ENCODE results near the gene ISOC1.

Gene ISOC1

DNA sequence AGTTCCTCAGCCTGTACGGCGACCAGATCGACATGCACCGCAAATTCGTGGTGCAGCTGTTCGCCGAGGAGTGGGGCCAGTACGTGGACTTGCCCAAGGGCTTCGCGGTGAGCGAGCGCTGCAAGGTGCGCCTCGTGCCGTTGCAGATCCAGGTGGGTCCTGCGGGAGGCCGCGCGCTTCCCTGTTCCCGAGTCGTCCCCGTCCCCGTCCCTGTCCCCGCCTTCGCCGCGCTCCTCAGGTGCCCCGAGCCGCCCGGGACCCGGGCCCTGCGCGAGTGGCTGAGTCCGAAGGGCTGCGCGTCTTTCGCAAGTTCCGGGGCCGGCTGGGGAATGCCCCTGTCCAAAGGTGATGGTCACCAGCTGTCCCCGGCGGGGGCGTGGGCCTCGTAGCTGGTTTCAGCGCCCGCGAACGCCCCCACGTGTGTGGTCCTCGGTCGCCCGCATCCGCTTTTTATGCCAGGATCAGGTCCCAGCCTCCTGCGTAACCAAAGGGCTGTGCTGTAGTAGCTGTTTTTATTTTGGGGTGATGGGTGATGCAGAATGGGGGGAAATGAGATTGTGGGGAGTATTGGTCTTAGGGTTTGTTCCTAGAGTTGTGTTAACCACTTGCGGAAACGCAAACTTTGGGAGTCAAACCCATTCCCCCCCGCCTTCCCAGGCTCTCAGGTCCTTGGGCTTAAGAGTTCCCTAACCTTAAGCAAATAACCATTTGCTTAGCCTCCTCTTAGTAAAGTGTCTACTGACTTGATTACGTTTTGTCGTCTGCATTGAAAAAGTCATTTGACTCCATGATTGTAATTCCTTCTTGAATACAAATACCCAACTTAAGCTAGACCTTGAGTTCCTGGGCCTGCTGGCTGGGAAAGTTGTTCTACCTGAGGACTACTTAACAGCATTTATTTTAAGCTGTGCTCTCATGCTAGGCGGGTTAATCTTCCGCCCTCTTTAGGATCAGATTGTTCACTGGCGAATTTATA lies 663 bp downstream of the ISOC1 start:
- DNase-seq (ENCODE audit: low read depth), result peak; percentile 17

- no peak for DNase-seq (ENCODE audit: low read depth)
Observed at GRCh38 chr5:129096382-129096991, 1.9 kb downstream of the ISOC1 start.

- no peak for DNase-seq (ENCODE audit: low read depth)
Observed at GRCh38 chr5:129097498-129098296, 3.1 kb downstream of the ISOC1 start.

- no peak for DNase-seq (ENCODE audit: low read depth)
Observed at GRCh38 chr5:129098488-129099183, 4.1 kb downstream of the ISOC1 start.

- no peak for DNase-seq (ENCODE audit: low read depth)
Observed at GRCh38 chr5:129099184-129099569, 4.6 kb downstream of the ISOC1 start.

- DNase-seq (ENCODE audit: low read depth), result no peak
Observed at GRCh38 chr5:129101794-129102193, 7.2 kb downstream of the ISOC1 start.

DNA sequence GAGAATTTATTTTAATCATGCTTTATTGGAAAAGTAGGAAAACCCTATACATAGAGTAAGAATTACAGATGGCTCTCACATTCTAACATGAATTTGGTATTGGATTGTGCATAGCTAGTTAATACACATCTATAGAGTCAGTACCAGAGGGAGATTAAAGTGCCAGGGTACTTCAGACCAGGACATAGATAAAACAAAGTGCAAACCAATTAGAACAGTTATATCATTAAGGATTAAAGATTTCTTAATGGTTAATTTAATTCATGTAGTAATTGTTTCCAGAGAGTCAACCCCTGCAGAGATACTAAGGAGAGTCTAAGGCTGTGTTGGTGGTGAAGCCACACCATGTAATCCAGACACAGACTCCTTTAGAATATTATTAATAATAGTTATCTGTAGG lies 8.8 kb downstream of the ISOC1 start:
- no peak for DNase-seq (ENCODE audit: low read depth)

DNA sequence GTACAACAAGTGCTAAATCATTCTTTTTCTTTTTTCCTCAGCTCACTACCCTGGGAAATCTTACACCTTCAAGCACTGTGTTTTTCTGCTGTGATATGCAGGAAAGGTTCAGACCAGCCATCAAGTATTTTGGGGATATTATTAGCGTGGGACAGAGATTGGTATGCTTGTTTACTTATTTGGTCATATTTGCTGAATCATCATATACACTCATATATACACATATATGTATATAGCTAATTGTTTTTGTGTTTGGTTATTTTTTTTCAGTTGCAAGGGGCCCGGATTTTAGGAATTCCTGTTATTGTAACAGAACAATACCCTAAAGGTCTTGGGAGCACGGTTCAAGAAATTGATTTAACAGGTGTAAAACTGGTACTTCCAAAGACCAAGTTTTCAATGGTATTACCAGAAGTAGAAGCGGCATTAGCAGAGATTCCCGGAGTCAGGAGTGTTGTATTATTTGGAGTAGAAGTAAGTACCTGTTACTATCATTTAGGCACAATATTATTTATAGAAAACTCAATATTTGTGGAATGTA lies 10.4 kb downstream of the ISOC1 start:
- no peak for DNase-seq (ENCODE audit: low read depth)

GRCh38 chr5:129107637-129108036 lies 13.1 kb downstream of the ISOC1 start:
- DNase-seq (ENCODE audit: low read depth), result no peak

GRCh38 chr5:129110742-129111141 lies 16.2 kb downstream of the ISOC1 start:
- DNase-seq (ENCODE audit: low read depth), result no peak

DNA sequence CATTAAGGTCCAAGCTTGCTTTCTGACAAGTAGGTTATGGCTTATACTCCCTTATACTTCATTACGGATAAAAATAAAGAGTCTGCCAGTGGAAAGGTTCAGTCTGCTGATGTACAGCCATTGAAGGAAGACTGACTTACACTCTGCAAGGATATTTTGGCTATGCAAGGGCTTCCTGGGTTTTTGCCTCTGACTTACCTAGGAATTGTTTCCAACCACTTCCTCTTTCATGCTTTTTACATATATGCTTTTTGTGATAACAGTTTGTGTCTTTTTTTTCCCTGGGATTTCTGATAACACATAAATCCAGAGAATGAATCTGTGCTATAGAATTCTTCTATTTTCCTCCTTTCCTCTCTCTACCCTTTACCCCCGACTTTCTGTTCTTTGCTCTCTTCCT lies 16.8 kb downstream of the ISOC1 start:
- no peak for DNase-seq (ENCODE audit: low read depth)

- DNase-seq (ENCODE audit: low read depth), result no peak
Observed at GRCh38 chr5:129112295-129112694, 17.7 kb downstream of the ISOC1 start.

- no peak for DNase-seq (ENCODE audit: low read depth)
Observed at GRCh38 chr5:129113867-129114266, 19.3 kb downstream of the ISOC1 start.

GRCh38 chr5:129114539-129115193 lies 20.1 kb downstream of the ISOC1 start:
- DNase-seq (ENCODE audit: low read depth), result no peak

DNA sequence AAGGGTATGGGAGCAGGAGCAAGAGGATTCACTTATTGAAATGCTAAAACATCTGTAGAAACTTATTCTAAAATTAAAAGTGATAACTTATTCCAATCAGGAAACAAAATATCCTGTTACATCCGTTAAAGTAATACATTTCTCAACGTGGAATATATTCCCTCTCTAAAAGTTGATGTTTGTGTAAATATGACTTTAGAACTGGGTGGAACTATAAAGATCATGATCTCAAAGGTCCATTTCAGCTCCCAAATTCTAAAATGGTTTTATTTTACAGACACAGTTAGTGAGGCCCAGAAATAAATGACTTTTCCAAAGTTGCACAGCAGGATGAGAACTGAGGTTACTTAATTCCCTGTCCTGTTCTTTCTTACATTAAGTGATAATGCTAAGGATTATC lies 21.1 kb downstream of the ISOC1 start:
- DNase-seq (ENCODE audit: low read depth), result no peak

DNA sequence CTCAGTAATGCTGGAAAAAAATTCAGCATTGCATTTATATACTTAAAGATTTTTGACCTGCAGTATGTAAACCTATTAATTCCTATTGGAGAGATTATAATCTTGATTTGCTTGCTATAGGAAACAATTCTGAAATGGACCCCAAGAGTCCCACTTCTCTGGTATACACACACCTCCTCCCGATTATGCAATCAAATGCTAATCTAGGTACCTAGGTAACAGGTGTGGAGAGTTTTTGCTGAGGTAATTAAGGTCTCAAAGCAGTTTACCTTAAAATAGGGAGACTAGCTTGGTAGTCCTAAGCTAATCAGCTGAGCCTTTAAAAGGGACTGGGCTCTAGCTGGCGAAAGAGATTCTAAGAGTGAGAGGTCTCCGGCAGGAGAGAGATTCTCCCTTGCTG lies 22.2 kb downstream of the ISOC1 start:
- no peak for DNase-seq (ENCODE audit: low read depth)

GRCh38 chr5:129118405-129118804 lies 23.9 kb downstream of the ISOC1 start:
- DNase-seq (ENCODE audit: low read depth), result no peak

DNA sequence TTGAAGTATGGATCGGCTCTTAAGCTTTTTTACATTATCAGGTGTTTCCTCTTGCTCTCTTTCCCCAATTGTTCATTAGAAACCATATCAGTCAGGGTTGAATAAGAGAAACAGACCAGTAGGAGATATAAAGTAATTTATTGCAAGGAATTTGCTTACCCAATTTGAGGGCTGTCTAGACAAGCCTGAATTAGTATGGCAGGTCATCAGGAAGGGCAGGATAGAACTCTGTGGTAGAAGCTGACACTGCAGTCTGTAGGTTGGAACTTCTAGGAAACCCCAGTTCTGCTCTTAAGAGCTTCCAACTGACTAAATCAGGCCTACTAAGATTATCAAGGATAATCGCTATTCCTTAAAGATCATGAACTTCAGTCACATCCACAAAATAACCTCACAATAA lies 24.3 kb downstream of the ISOC1 start:
- DNase-seq (ENCODE audit: low read depth), result no peak

GRCh38 chr5:129120158-129120581 lies 25.6 kb downstream of the ISOC1 start:
- DNase-seq (ENCODE audit: low read depth), result no peak

GRCh38 chr5:129122560-129122959 lies 28.0 kb downstream of the ISOC1 start:
- DNase-seq (ENCODE audit: low read depth), result no peak

DNA sequence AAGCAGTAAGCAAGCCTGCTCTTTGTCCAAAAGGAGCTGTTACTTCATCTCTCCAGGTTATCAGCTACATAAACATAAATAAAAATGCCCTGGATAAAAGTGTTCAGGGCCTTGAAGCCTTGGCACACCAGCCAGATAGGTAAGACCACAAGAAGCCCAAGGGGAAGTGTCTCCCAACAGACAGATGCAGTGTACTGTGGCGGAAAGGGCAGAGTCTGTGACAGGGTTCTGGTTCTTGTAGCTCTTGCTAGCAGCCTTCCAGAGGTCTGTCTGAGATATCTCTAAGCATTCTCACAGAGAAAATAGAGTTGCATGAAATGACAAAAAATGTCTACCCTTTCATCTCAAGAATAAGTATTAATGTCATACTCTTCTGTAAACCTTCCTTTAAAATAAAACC lies 30.1 kb downstream of the ISOC1 start:
- DNase-seq (ENCODE audit: low read depth), result no peak
